ENCODE results near the gene MOCS3. TPM values are rescaled to one million over a fixed set of nuclear protein-coding genes. Genes with fewer than 3 reads are reported as not detected.

Gene MOCS3
- total RNA-seq, 1 experiment from 2014 or later, result 6.4 TPM

GRCh38 chr20:50987493-50988210 lies 29.0 kb downstream of the MOCS3 start:
- ChIA-PET POLR2A (interaction anchor here (0.9 to 1.7 kb wide), 5 partner anchors 29 to 379 kb away, joined by 3 to 6 read pairs (median 4); partner anchors contain the start of genes DPM1 and MOCS3), RAD21 (ENCODE audit: low non-redundant PET in 1 of 2, low total read pairs in 2 of 2, uncharacterized antibody in 2 of 2, unreplicated experiment in 2 of 2) (interaction anchor here (0.6 to 1.7 kb wide), 18 partner anchors 11 to 1163 kb away, joined by 3 to 15 read pairs (median 4); partner anchors contain the start of gene BCAS4 (in 1 of the 2)), CTCF (interaction anchor here (0.6 to 4.8 kb wide), 57 partner anchors 9 to 1141 kb away, joined by 3 to 106 read pairs (median 4); partner anchors contain the start of genes BCAS4, DPM1 and MOCS3)
- H3K27ac ChIP-seq (ENCODE audit: low read depth, low read length), result no peak overlapping the region
- H3K9me3 ChIP-seq (ENCODE audit: control insufficient read depth in 1 of 2, insufficient read depth in 1 of 2, low read depth in 1 of 2, low read length in 2 of 2), result no peaks in the 10 kb centered on the region
- no peaks in the 10 kb centered on the region for H3K36me3 ChIP-seq (ENCODE audit: control insufficient read depth in 1 of 2, insufficient read depth in 2 of 2, low read length in 2 of 2)
- DNase-seq (ENCODE audit: low read depth, low spot score), result peak; percentile 92
- H4K20me1 ChIP-seq (ENCODE audit: insufficient read depth), result no peaks in the 10 kb centered on the region
- H3K9ac ChIP-seq (ENCODE audit: low read length), result peak overlapping the region; percentile 15; the same call in 1 of the 2 replicates
- H3K4me3 ChIP-seq (replicated peaks in 1 of 2; ENCODE audit: low read depth in 1 of 2, low read length in 2 of 2), result peak overlapping the region; percentile 34 to 36
- TF ChIP-seq RAD21 (IDR thresholded peaks at IDR 0.05; ENCODE audit: low read depth) (peak; percentile 96), YY1 (IDR thresholded peaks at IDR 0.05; ENCODE audit: extremely low read depth, insufficient replicate concordance, low read depth, low read length) (peak; percentile 9), TCF7L2 (IDR thresholded peaks at IDR 0.05; ENCODE audit: borderline replicate concordance, extremely low read depth, insufficient read depth, insufficient read length) (peak; percentile 25), JUND (IDR thresholded peaks at IDR 0.05) (no peak), POLR2AphosphoS5 (IDR thresholded peaks at IDR 0.05; ENCODE audit: low read depth, low read length) (no peak)
- TF ChIP-seq, protein P1, sequence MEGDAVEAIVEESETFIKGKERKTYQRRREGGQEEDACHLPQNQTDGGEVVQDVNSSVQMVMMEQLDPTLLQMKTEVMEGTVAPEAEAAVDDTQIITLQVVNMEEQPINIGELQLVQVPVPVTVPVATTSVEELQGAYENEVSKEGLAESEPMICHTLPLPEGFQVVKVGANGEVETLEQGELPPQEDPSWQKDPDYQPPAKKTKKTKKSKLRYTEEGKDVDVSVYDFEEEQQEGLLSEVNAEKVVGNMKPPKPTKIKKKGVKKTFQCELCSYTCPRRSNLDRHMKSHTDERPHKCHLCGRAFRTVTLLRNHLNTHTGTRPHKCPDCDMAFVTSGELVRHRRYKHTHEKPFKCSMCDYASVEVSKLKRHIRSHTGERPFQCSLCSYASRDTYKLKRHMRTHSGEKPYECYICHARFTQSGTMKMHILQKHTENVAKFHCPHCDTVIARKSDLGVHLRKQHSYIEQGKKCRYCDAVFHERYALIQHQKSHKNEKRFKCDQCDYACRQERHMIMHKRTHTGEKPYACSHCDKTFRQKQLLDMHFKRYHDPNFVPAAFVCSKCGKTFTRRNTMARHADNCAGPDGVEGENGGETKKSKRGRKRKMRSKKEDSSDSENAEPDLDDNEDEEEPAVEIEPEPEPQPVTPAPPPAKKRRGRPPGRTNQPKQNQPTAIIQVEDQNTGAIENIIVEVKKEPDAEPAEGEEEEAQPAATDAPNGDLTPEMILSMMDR (IDR thresholded peaks at IDR 0.05 in 2 of 3, conservative IDR thresholded peaks at IDR 0.05 in 1 of 3; ENCODE audit: borderline replicate concordance in 1 of 3, insufficient read depth in 1 of 3, low read depth in 2 of 3, low read length in 2 of 3), result peak; percentile 80 to 89 (median 86)
- H3K79me2 ChIP-seq (ENCODE audit: insufficient read depth, low read length), result no peaks in the 10 kb centered on the region
- H3K4me2 ChIP-seq (ENCODE audit: low read length), result peak overlapping the region; percentile 71
- no peaks in the 10 kb centered on the region for H3K27me3 ChIP-seq (ENCODE audit: insufficient read depth, low read length)
- H3K4me1 ChIP-seq (ENCODE audit: control insufficient read depth in 1 of 2, insufficient read depth in 2 of 2, low read length in 2 of 2), result peaks cover 0 to 9% of the 10 kb centered on the region in 2 experiments; a peak in 1 of 4 replicates
- intact Hi-C loops (cut with micrococcal nuclease), result loop anchor here (1.0 to 10.0 kb wide), 6 partner anchors 319 to 1096 kb away; no protein-coding TSS in a partner anchor
- H2AFZ ChIP-seq (ENCODE audit: low read depth, low read length, poor library complexity, severe bottlenecking), result peak overlapping the region; percentile 27
- BruUV-seq (replicated peaks), result no TSS peak
- no peaks in the 10 kb centered on the region for H3K9me2 ChIP-seq (ENCODE audit: insufficient read depth)
- ATAC-seq, result peak; percentile 97
